Keratinocyte (primary cell): Measurements from ENCODE around the gene SPRED2. TPM values are rescaled to one million over a fixed set of nuclear protein-coding genes. Genes with fewer than 3 reads are reported as not detected.
A peak's percentile ranks its signal among the peaks of the same experiment; 100 is the strongest.

Source experiments
- DNase-seq: peaks from one replicate; pipeline ENCODE4 v3.0.0-alpha.2; 2011; ENCODE audit warnings: low read depth, missing footprints, low spot score
- FAIRE-seq: peaks from 2 replicates; lab custom pipeline; 2011; peaks lifted over from hg19 to GRCh38; lab: Jason Lieb, UNC
- H2AFZ ChIP-seq: 2 replicates; pipeline ENCODE4 v1.6.0; 2012; ENCODE audit warnings: low read length, control low read depth, inconsistent platforms; ENCODE audit not compliant: control insufficient read depth
- H3K27ac ChIP-seq: 2 replicates; pipeline ENCODE4 v1.5.1; 2011; ENCODE audit warnings: low read length; ENCODE audit not compliant: control insufficient read depth, insufficient read depth
- H3K27me3 ChIP-seq: 3 replicates; pipeline ENCODE4 v1.6.0; 2011; ENCODE audit warnings: low read length; ENCODE audit not compliant: control insufficient read depth, insufficient read depth; ENCODE audit errors: extremely low read depth
- H3K36me3 ChIP-seq, 2 experiments: 2 replicates in 1 of 2; 3 replicates in 1 of 2; pipeline ENCODE4 v1.5.1; 2011; ENCODE audit warnings: low read length in 2 of 2, mild to moderate bottlenecking in 1 of 2; ENCODE audit not compliant: control insufficient read depth in 2 of 2, insufficient read depth in 2 of 2; ENCODE audit errors: extremely low read depth in 1 of 2
- H3K4me1 ChIP-seq: 3 replicates; pipeline ENCODE4 v1.5.1; 2011; ENCODE audit warnings: low read length; ENCODE audit not compliant: control insufficient read depth, insufficient read depth; ENCODE audit errors: extremely low read depth
- H3K4me2 ChIP-seq: 3 replicates; pipeline ENCODE4 v1.6.0; 2011; ENCODE audit warnings: low read depth, low read length; ENCODE audit not compliant: control insufficient read depth, insufficient read depth; ENCODE audit errors: extremely low read depth
- H3K4me3 ChIP-seq, 3 experiments: fragments of 200-600 bp in 1 of 3; sonication (generic) in 1 of 3; 2 replicates in 2 of 3; 3 replicates in 1 of 3; pipeline ENCODE4 v1.5.1; 2011 to 2016; ENCODE audit warnings: low read length in 3 of 3, mild to moderate bottlenecking in 3 of 3, control low read depth in 2 of 3, inconsistent platforms in 1 of 3, low read depth in 1 of 3, mixed read lengths in 1 of 3, mixed run types in 1 of 3, moderate library complexity in 1 of 3; ENCODE audit not compliant: control insufficient read depth in 2 of 3, insufficient read depth in 2 of 3; ENCODE audit errors: extremely low read depth in 1 of 3
- H3K79me2 ChIP-seq: 2 replicates; pipeline ENCODE4 v1.6.0; 2012; ENCODE audit warnings: low read length; ENCODE audit not compliant: control insufficient read depth, insufficient read depth
- H3K9ac ChIP-seq: 3 replicates; pipeline ENCODE4 v1.6.0; 2011; ENCODE audit warnings: low read length; ENCODE audit not compliant: control insufficient read depth, insufficient read depth; ENCODE audit errors: extremely low read depth
- H3K9me1 ChIP-seq: 3 replicates; pipeline ENCODE4 v1.6.0; 2011; ENCODE audit warnings: low read length; ENCODE audit not compliant: control insufficient read depth, insufficient read depth; ENCODE audit errors: extremely low read depth
- H3K9me3 ChIP-seq: 2 replicates; pipeline ENCODE4 v1.5.1; 2012; ENCODE audit warnings: low read depth, low read length; ENCODE audit not compliant: control insufficient read depth
- H4K20me1 ChIP-seq: 3 replicates; pipeline ENCODE4 v1.6.0; 2011; ENCODE audit warnings: low read length; ENCODE audit not compliant: control insufficient read depth, insufficient read depth; ENCODE audit errors: extremely low read depth
- EZH2 ChIP-seq: IDR thresholded peaks from one replicate; pipeline ENCODE4 v1.6.1; 2012; ENCODE audit warnings: inconsistent platforms, mild to moderate bottlenecking, low read length, moderate library complexity
- dilution Hi-C: fragments of 300-500 bp; cut with MboI; formaldehyde crosslinking; loops from one replicate; pipeline ENCODE4 v1.7.0; 2020; ENCODE audit warnings: low sequenced_read_pairs; ENCODE audit not compliant: extremely low pct_ligation_motif_present
- polyA plus RNA-seq, 5 experiments: library from polyadenylated mRNA; depleted of rRNA in 3 of 5; stranded (reverse) in 3 of 5; stranded (forward) in 1 of 5; unstranded in 1 of 5; fragments of >200 nt; gene quantifications; 1 replicate in 1 of 5; 2 replicates in 3 of 5; 3 replicates in 1 of 5; pipeline versions ENCODE4 v1.2.1 to v1.2.3, GENCODE V29; 2011 to 2012; ENCODE audit warnings: missing spikeins in 2 of 5, low read depth in 1 of 5, low replicate concordance in 1 of 5
- TF ChIP-seq, protein P1 (sequence below), 3 experiments: IDR thresholded peaks in 1 of 3; conservative IDR thresholded peaks in 1 of 3; optimal IDR thresholded peaks in 1 of 3; 2 replicates in 2 of 3; 3 replicates in 1 of 3; pipeline versions ENCODE3 to v1.5.1; 2011; ENCODE audit warnings: low read length in 3 of 3, mild to moderate bottlenecking in 3 of 3, moderate library complexity in 2 of 3, control low read depth in 1 of 3, inconsistent platforms in 1 of 3; ENCODE audit not compliant: insufficient read depth in 2 of 3; ENCODE audit errors: extremely low read depth in 1 of 3

The SPRED2 gene
- polyA plus RNA-seq, 1 donor (not counting 4 experiments of a cell fraction or from before 2014, with no cell fraction given): 26.8 TPM

DNA sequence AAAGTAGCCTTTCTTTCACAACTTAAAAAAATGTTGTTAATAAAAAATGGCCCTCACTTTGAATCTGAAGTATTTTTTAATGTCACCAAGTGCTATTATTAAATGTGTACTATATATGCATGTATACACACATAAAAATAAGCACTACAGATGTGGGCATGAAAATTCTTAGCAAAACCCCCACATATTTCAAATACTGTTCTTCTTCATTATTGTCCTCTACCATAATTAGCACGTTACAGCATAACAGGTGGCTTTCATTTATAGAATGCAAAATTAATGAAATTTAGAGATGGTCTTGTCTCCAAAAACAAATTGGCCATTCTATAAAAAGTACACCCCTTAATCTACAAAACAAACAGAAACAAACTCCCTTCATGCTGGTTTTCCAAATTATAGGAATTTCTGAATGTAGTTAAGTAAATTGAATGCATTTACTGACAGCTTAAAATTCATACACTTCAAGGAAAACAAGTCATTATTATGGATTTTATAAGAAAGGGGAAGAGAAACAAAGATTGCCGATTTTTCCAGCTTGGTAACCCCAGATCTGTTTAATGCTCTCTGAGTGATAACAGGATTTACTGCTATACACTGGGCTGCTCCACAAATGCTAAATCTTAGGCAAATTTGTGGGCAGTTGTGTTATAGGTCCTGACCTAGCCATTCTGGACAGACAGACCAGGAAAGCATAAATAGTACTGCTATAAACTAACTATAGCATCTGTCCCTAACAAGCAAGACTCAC, 67.2 kb downstream of the SPRED2 start:
- Histone ChIP-seq H3K9me3 (no peaks in the 10 kb centered on the region), H3K9me1 (no peaks in the 10 kb centered on the region), H3K27me3 (no peaks in the 10 kb centered on the region), H3K79me2 (peaks cover 78% of the 10 kb centered on the region), H3K36me3 (no peaks in the 10 kb centered on the region), H3K27ac (peak overlapping the region; percentile 44), H3K4me3 (peak overlapping the region in 2 of 3 experiments; percentile 35 to 65), H3K4me1 (peaks cover 35% of the 10 kb centered on the region), H3K4me2 (peak overlapping the region; percentile 89), H4K20me1 (peaks cover 8% of the 10 kb centered on the region), H3K9ac (peak overlapping the region; percentile 22), H2AFZ (no peak overlapping the region)
- FAIRE-seq (no peak), DNase-seq (no peak)
- dilution Hi-C loops: no loop called here
- no peak for TF ChIP-seq EZH2
- TF ChIP-seq, protein P1, sequence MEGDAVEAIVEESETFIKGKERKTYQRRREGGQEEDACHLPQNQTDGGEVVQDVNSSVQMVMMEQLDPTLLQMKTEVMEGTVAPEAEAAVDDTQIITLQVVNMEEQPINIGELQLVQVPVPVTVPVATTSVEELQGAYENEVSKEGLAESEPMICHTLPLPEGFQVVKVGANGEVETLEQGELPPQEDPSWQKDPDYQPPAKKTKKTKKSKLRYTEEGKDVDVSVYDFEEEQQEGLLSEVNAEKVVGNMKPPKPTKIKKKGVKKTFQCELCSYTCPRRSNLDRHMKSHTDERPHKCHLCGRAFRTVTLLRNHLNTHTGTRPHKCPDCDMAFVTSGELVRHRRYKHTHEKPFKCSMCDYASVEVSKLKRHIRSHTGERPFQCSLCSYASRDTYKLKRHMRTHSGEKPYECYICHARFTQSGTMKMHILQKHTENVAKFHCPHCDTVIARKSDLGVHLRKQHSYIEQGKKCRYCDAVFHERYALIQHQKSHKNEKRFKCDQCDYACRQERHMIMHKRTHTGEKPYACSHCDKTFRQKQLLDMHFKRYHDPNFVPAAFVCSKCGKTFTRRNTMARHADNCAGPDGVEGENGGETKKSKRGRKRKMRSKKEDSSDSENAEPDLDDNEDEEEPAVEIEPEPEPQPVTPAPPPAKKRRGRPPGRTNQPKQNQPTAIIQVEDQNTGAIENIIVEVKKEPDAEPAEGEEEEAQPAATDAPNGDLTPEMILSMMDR (optimal IDR thresholded peaks at IDR 0.05 in 1 of 3, IDR thresholded peaks at IDR 0.05 in 1 of 3, conservative IDR thresholded peaks at IDR 0.05 in 1 of 3; ENCODE audit: extremely low read depth in 1 of 3, insufficient read depth in 2 of 3, low read length in 3 of 3): no peak

- no peaks in the 10 kb centered on the region for H3K9me1 ChIP-seq
- H3K9me3 ChIP-seq: no peaks in the 10 kb centered on the region
- no peak overlapping the region for H3K4me3 ChIP-seq
- no peak overlapping the region for H3K4me2 ChIP-seq
- peaks cover 35% of the 10 kb centered on the region for H3K4me1 ChIP-seq
- H2AFZ ChIP-seq: no peak overlapping the region
- no peak overlapping the region for H3K9ac ChIP-seq
- H3K36me3 ChIP-seq: no peaks in the 10 kb centered on the region
- H3K27me3 ChIP-seq: no peaks in the 10 kb centered on the region
- DNase-seq (no peak), FAIRE-seq (no peak)
- H3K27ac ChIP-seq: no peak overlapping the region
- dilution Hi-C loops: no loop called here
- TF ChIP-seq, protein P1 (optimal IDR thresholded peaks at IDR 0.05 in 1 of 3, IDR thresholded peaks at IDR 0.05 in 1 of 3, conservative IDR thresholded peaks at IDR 0.05 in 1 of 3; ENCODE audit: extremely low read depth in 1 of 3, insufficient read depth in 2 of 3, low read length in 3 of 3): no peak
- TF ChIP-seq EZH2: no peak
- peaks cover 78% of the 10 kb centered on the region for H3K79me2 ChIP-seq
- peaks cover 8% of the 10 kb centered on the region for H4K20me1 ChIP-seq
These were observed 68.3 kb downstream of the SPRED2 start for GRCh38 chr2:65363879-65364666.
